Fibroblast of mammary gland (primary cell): Measurements from ENCODE around the gene FOXO6.

Source experiments
- DNase-seq: peaks from one replicate; pipeline ENCODE4 v3.0.0-alpha.2; 2010; ENCODE audit warnings: low read depth
- H3K4me3 ChIP-seq: 2 replicates; pipeline ENCODE4 v1.5.1; 2011; ENCODE audit warnings: low read depth, mild to moderate bottlenecking, low read length, moderate library complexity; ENCODE audit not compliant: control insufficient read depth
- TF ChIP-seq, protein P1 (sequence below): conservative IDR thresholded peaks from 2 replicates; pipeline ENCODE4 v1.5.1; 2011; ENCODE audit warnings: low read depth, low read length, inconsistent platforms; ENCODE audit not compliant: control insufficient read depth, insufficient read depth

The FOXO6 gene

DNA sequence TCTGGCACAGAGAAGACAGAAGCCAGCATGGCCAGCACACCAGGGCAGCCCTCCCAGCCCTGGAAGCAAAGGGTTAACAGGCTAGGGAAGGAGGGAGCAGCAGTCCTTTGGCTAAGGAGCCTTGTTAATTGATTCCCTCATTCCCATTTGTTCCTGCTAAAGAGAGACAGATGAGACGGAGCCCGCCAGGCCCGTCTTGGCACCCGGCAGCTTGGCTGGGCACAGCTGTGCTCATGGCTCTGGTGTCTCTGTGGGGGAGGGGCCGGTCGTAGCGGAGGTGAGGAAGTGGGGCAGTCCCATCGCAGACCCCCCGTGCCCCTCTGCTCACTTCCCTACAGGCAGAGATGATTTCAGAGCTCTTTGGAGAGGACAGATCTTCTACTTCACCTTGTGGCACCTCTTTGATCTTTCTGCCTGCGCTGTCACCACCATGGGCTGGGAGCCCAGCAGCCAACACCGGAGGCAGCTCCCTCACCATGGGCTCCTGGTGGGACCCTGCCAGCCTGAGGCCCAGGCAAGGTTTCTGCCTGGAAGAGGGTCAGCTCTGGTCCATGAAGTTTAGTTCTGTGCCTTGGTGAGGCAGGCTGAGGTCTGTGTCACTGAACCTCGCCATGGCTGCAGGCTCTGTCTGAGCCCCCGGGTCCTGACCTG, 38.0 kb downstream of the FOXO6 start:
- TF ChIP-seq, protein P1, sequence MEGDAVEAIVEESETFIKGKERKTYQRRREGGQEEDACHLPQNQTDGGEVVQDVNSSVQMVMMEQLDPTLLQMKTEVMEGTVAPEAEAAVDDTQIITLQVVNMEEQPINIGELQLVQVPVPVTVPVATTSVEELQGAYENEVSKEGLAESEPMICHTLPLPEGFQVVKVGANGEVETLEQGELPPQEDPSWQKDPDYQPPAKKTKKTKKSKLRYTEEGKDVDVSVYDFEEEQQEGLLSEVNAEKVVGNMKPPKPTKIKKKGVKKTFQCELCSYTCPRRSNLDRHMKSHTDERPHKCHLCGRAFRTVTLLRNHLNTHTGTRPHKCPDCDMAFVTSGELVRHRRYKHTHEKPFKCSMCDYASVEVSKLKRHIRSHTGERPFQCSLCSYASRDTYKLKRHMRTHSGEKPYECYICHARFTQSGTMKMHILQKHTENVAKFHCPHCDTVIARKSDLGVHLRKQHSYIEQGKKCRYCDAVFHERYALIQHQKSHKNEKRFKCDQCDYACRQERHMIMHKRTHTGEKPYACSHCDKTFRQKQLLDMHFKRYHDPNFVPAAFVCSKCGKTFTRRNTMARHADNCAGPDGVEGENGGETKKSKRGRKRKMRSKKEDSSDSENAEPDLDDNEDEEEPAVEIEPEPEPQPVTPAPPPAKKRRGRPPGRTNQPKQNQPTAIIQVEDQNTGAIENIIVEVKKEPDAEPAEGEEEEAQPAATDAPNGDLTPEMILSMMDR: no peak
- DNase-seq: no peak
- H3K4me3 ChIP-seq: no peak overlapping the region

DNA sequence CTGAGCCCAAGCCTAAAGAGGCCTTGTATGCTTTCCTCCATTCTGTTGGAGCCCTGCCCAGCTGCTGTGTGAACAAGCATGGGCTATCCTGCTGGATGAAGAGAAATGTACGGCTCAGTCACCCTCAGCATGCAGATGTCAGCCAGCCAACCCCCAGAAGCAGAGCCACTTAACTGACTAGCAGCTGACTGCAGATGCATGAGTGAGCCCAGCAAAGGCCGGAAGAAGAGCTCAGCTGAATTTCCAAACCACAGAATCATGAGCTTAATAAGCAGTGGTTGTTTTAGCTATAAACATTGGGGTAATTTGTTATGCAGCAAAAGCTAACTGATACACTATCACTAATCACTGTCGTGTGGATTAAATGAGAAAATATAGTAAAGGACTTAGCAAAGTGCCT, 39.0 kb downstream of the FOXO6 start:
- no peak for DNase-seq
- H3K4me3 ChIP-seq: no peak overlapping the region
- TF ChIP-seq, protein P1: no peak

DNA sequence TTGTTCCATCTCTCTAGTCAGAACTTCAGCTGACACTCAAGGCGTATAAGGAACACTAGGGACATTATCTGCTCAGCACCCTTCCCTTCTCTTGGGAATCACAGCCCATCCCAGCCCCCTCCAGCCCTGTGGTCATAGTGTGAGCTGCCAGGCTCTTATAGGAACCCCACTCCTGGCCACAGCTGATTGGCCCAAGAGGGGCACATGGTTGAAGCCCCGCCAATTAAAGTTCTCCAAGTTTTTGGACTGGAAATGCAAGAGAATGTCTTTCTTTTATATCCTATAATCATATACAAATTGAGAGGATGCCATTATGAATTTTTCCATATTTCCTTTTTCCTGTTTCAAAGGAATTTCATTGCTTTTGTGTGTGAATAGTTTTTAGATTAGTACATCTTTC, 40.7 kb downstream of the FOXO6 start:
- no peak for DNase-seq
- TF ChIP-seq, protein P1: no peak
- H3K4me3 ChIP-seq: no peak overlapping the region

DNA sequence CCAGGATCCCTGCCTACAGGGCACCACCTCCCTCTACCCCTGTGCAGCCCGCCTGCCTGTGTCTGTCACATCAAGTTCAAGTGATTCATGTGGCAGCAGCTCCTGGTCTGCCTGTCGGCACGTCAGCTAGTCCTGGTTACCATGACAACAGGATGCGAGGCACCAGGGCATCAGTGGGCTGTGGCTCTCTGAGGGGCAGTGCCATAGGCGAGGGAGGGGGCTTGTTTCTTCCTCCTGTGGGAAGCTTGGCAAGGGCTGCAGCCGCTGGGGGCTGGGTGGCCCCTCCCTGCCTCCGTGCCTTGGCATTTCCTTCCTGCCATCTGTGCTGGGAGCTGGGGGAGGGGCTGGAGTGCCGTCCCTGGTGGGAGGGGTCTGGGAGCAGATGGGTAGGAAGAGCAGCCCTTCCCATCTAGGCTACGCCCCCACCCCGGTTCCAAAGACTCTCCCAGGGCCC, 43.1 kb downstream of the FOXO6 start:
- H3K4me3 ChIP-seq: no peak overlapping the region
- TF ChIP-seq, protein P1: no peak
- no peak for DNase-seq

DNA sequence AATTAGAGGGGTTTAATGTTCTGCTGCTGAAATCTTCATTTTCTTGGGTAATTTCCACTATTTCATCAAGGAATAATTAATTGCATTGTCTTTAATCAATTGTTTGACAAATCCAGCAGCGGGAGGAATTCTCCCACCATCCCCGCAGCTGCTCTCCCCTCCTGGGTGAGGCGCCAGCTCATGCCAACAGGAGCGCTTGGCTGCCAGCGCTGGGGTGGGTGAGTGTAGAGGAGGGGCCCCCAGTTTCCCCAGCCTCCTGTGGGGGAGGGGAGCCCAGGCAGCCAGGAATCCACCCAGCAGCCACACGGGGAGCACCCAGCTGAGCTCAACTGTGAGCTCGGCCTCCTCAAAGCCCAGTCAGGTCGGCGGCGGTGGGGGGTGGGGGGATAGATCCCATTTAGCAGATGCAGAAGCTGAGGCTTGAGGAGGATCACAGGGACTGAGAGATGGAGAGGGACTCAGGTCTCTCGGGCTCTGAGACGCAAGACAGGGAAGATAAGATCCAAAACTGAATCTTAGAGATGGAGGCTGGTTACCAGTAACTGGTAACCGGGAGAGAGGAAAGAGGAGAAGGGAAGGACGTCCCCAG, 46.5 kb downstream of the FOXO6 start:
- no peak for DNase-seq
- TF ChIP-seq, protein P1: no peak
- no peak overlapping the region for H3K4me3 ChIP-seq

DNA sequence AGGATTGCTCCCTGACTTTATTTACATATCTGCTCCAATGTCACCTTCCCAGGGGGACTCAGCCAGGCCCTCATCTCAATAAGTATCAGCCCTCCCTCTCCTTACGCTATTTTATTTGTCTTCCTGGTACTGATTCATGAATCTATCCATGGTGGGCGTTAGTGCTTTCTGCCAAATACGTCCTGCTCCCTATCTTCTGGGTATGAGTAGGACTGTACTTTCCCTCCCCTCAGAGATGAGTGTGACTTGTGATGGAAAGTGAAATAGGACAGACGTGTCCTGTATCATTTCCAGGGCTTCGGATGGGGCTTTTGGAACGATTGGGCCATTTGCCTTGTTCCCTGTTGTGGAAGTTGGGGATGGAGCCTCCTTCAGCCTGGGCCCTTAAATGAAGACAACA, 47.5 kb downstream of the FOXO6 start:
- no peak overlapping the region for H3K4me3 ChIP-seq
- TF ChIP-seq, protein P1: no peak
- no peak for DNase-seq
